Measurements from ENCODE around the gene STAM2. TPM values are rescaled to one million over a fixed set of nuclear protein-coding genes. Genes with fewer than 3 reads are reported as not detected.

Gene STAM2
- total and polyA plus RNA-seq, 4 experiments from 2014 or later, result 2.9 to 25.3 (median 12.5) TPM

DNA sequence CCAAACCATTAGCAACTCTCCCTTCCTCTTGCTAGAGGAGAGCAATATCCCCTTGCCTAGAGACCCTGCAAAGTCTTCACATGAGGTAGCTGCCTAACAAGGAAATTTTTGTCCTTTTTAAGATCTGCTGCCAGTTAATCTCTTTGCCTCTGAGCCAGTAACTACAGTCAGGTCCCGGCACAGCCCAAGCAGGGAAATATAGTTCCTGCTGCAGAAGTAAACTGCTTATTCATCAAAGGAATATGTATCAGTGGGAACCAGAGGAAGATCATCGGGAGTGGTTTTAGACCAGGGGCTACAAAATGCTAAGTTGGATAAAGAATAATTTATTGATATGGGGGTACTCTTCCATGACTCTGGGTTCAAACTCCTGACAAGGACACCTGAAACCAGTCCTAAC lies 107.3 kb downstream of the STAM2 start:
- H3K36me3 Mint-ChIP-seq, result no peaks in the 10 kb centered on the region
- CTCF ChIA-PET (ENCODE audit: partially characterized antibody), result interaction anchor here (0.9 kb wide), 1 partner anchor 42 kb away, joined by 3 read pairs; no protein-coding TSS in a partner anchor
- no peaks in the 10 kb centered on the region for H3K4me1 Mint-ChIP-seq
- intact Hi-C loops (cut with micrococcal nuclease), result no loop called here
- POLR2A ChIA-PET (ENCODE audit: partially characterized antibody), result no interaction called here
- no peak for DNase-seq
- H3K27ac Mint-ChIP-seq, result no peak overlapping the region
- no peak overlapping the region for H3K4me3 Mint-ChIP-seq
- H3K27ac ChIP-seq (ENCODE audit: low read depth, low read length), result no peak overlapping the region
- no peaks in the 10 kb centered on the region for H3K9me3 Mint-ChIP-seq
- H3K4me1 ChIP-seq (ENCODE audit: insufficient read depth, low read length), result no peaks in the 10 kb centered on the region
- H3K27me3 Mint-ChIP-seq, result peaks cover 2 to 9% of the 10 kb centered on the region in 2 donors
- H3K9me3 ChIP-seq (ENCODE audit: control insufficient read depth in 1 of 2, low read length in 2 of 2), result no peaks in the 10 kb centered on the region
- H3K36me3 ChIP-seq (ENCODE audit: insufficient read depth, low read length), result no peaks in the 10 kb centered on the region
- H3K4me3 ChIP-seq (ENCODE audit: low read length in 2 of 2), result no peak overlapping the region
- H3K27me3 ChIP-seq (ENCODE audit: insufficient read depth, low read length), result peaks cover 6% of the 10 kb centered on the region

DNA sequence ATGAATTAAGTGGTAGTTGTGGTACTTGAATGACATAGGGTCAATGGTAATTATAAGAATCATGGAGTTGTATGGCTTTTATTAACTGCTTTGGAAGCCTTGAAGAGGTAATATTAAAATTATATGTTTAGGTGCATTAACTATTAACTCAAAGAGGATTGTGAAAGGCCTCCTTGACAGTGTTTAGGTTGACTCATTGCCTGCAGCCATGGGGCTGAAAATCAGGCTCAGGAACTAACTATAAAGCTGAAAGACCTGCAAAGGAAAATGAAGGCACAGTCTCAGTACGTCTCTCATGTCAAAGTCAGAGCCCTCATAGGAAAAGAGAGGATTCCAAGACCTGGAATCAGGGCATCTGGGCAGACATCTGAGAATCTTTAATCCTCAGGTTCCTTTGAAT lies 107.7 kb downstream of the STAM2 start:
- no peaks in the 10 kb centered on the region for H3K9me3 Mint-ChIP-seq
- ChIA-PET POLR2A (ENCODE audit: partially characterized antibody) (no interaction called here), CTCF (ENCODE audit: partially characterized antibody) (interaction anchor here (0.9 kb wide), 1 partner anchor 42 kb away, joined by 3 read pairs; no protein-coding TSS in a partner anchor)
- no peak overlapping the region for H3K4me3 Mint-ChIP-seq
- intact Hi-C loops (cut with micrococcal nuclease), result no loop called here
- Histone ChIP-seq H3K4me1 (ENCODE audit: insufficient read depth, low read length) (no peaks in the 10 kb centered on the region), H3K27me3 (ENCODE audit: insufficient read depth, low read length) (peaks cover 7% of the 10 kb centered on the region), H3K36me3 (ENCODE audit: insufficient read depth, low read length) (no peaks in the 10 kb centered on the region), H3K27ac (ENCODE audit: low read depth, low read length) (no peak overlapping the region), H3K9me3 (ENCODE audit: control insufficient read depth in 1 of 2, low read length in 2 of 2) (no peaks in the 10 kb centered on the region), H3K4me3 (ENCODE audit: low read length in 2 of 2) (no peak overlapping the region)
- no peaks in the 10 kb centered on the region for H3K4me1 Mint-ChIP-seq
- no peaks in the 10 kb centered on the region for H3K36me3 Mint-ChIP-seq
- no peak overlapping the region for H3K27ac Mint-ChIP-seq
- peaks cover 2 to 9% of the 10 kb centered on the region in 2 donors for H3K27me3 Mint-ChIP-seq
- no peak for DNase-seq

Other genes with a start within 250 kb of the STAM2 start
- gene CACNB4, start 76.7 kb downstream of the STAM2 start, total RNA-seq, result under 1 TPM; 0.47 to 0.64 TPM
- gene CACNB4, start 76.7 kb downstream of the STAM2 start, polyA plus RNA-seq, result not detected
- gene FMNL2, start 159.4 kb upstream of the STAM2 start, total RNA-seq, result 1 to 10 TPM in 1 of 2 experiments, under 1 TPM in 1; 0.94 to 1.6 TPM
- gene FMNL2, start 159.4 kb upstream of the STAM2 start, polyA plus RNA-seq, result under 1 TPM in 1 of 2 donors, not detected in 1; 0.06 TPM

Data from CD4-positive, alpha-beta memory T cell (primary cell).